AG08396 (cell line): ENCODE data around the gene TMEM41A.

Experiments
- DNase-seq: peaks from one replicate; pipeline ENCODE4 v3.0.0; 2012; ENCODE audit warnings: low spot score, mixed read lengths

Gene TMEM41A

GRCh38 chr3:185498503-185499396, at the start of gene TMEM41A:
Gene TMEM41A (minus strand): TSS chr3:185499035. CDS start chr3:185498961, 74 bp downstream.
- DNase-seq = peak; percentile 98

DNA sequence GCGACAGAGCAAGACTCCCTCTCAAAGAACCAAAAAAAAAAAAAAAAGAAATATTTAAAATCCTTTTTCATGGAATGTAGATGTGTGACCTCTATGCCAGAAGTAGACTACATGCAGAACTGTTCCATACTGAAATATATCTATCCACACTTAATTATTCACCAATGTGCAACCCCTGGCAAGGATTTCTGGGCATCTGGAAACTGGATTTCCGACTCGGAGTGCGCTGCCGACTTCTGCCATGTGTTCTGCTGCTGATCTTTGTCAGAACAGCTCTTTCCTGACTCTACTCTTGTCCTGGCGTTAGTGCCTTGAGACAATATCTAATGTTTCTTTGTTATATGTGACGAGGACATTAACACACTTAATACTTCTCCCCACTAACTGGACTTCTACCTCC, 41.9 kb upstream of the TMEM41A start:
- no peak for DNase-seq

- DNase-seq = no peak
Measured at GRCh38 chr3:185539934-185540333, 41.1 kb upstream of the TMEM41A start.

GRCh38 chr3:185537369-185537970, 38.6 kb upstream of the TMEM41A start:
- no peak for DNase-seq

DNA sequence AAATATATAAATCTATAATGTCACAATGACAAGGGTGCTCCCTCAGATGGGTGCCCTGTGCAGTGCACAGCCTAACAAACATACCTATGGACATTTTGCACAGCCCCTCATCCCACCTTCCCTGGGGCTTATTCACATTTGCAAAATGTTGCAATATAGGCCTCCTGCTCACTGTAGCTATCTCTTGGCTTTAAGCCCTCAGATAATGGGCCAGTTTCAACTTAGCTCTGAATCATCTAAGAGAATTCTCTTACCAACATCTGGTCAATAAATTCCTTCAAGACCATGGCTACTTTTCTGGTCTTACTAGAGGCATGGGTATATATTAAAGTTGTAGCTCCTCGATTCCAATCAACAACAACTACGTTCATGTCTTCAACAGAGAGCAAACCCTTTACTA, 35.7 kb upstream of the TMEM41A start:
- no peak for DNase-seq

DNA sequence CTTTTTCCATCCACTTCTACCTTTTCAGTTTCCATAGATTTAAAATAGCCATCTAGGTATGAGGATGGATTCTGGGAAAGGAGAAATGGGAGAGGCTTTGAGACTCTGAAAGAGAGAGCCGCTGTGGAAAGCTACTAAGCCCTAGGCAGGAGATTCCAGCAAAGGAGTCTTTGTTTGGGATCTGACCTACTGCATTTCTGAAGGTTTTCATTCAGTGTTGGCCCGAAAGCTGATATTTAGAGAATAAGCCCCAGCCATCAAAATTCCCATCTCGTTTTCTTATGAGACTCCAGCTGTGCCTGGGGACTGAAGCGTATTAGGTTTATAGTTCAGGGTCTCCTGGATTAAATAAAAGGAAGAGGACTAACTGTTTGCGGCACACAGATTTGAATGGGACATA, 34.1 kb upstream of the TMEM41A start:
- no peak for DNase-seq

DNA sequence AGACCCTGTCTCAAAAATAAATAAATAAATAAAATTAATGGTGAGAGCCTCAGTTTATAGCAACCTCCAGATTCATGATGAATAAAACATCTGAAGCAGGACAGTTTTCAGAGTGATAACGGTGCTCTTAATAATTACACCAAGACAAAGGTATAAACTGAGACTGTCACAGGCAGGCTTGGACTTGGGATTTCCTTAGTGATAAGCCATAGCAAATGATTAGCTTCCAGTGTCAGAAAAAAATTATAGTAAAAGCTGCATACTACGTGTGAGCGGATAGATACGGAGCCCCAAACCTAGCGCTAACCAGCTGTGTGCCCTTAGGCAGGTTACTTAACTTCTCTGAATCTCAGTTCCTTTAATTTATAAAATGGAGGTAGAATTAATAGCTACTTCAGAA, 32.0 kb upstream of the TMEM41A start:
- no peak for DNase-seq

- DNase-seq = no peak
Measured at GRCh38 chr3:185528532-185528931, 29.7 kb upstream of the TMEM41A start.

- no peak for DNase-seq
Measured at GRCh38 chr3:185527364-185527763, 28.5 kb upstream of the TMEM41A start.

DNA sequence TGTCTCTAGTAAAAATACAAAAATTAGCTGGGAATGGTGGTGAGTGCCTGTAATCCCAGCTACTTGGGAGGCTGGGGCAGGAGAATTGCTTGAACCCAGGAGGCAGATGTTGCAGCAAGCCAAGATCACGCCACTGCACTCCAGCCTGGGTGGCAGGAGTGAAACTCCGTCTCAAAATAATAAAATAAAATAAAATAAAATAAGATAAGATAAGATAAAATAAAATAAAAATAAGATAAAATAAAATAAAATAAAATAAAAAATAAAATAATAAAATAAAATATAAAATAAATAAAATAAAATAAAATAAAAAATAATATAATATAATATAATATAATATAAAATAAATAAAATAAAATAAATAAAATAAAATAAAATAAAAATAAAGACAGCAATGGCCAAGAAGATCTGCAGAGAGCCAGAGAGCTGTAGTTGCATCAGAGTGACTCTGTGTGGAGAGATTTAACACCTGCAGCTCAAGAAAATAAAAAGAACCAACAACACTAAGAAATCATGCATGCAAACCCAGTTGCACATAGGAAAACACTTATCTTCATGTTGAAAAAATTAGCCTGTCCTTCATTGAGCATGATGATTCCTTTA, 27.6 kb upstream of the TMEM41A start:
- DNase-seq = no peak

GRCh38 chr3:185521349-185522138, 22.7 kb upstream of the TMEM41A start:
- no peak for DNase-seq

GRCh38 chr3:185519021-185519420, 20.2 kb upstream of the TMEM41A start:
- no peak for DNase-seq

DNA sequence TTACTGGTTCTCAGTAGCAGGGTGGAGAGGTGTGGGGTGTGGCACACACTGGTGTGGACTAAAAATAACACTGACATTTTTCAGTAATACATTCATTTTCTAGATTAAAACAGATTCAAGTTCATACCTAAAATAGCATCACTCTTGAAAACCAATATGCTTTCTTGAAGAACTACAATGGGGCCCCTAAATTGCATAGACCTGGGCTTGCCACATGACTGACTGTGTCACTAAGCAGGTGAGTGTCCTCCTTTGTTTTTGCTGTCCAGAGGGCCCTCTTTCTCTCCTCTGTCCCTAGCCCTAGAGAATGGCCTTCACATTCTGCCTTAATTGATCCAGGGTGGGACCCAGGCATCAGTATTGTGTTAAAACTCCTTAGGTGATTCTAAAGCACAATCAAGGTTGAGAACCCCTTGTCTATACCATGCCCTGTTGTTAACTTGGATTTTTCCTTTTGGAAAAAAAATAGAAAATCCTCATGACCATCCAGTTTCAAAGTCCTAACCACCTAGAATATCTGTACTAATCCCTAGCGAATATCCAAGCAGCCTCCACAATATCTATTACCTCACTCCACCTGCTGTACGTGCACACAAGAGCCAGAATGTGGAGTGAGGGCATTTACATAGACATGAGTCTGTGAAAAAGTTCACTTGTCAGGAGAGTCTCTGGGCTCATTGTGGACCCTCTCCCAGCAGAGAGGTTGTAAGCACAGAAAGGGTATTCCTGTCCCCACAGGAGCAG, 18.7 kb upstream of the TMEM41A start:
- no peak for DNase-seq

DNA sequence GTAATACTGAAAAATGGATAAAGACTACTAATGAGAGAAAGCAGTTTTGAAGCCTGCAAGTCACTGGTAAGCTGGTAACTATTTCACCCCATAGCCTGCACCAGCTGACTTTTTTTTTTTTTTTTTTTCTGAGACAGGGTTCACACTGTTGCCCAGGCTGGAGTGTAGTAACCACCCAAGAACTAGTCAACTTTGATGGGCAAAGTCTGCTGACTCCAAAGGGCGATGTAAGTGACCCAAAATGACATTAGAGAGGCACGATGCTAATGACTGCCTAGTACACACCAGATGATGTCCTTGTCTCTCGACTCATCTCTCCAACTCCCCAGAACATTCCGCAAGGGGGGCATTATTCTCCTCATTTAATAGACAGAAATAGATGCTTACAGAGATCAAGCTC, 12.9 kb upstream of the TMEM41A start:
- DNase-seq = no peak

GRCh38 chr3:185508335-185508991, 9.6 kb upstream of the TMEM41A start:
- no peak for DNase-seq

DNA sequence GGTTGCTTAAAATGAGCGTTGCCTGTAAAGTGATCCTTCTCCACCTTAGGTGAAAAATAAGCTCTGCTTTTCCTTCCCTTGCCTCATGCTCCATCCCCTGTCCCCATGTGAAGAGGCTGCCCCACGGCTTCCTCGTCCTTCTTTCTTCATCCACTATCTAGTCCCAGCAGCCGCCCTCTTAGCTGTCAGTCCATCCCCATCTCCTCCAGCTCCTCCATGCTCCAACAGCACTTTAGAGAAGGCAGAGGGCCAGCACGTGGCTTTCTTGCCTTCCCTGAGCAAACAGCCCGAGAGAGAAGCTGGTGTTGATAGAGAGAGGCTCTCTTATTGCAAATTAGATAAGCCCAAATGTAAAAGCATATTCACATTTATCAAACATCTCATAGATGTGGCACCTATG, 9.0 kb upstream of the TMEM41A start:
- DNase-seq = no peak

- no peak for DNase-seq
Measured at GRCh38 chr3:185504636-185505035, 5.8 kb upstream of the TMEM41A start.

- no peak for DNase-seq
Measured at GRCh38 chr3:185503521-185503920, 4.7 kb upstream of the TMEM41A start.

GRCh38 chr3:185502987-185503386, 4.2 kb upstream of the TMEM41A start:
- DNase-seq = no peak

- DNase-seq = no peak
Measured at GRCh38 chr3:185490241-185490640, 8.6 kb downstream of the TMEM41A start.

GRCh38 chr3:185489462-185489861, 9.4 kb downstream of the TMEM41A start:
- DNase-seq = no peak
